GM23338 (cell line): ENCODE results near the gene ANKRD17.

Experiments
- CREB1 ChIP-seq: fragments of 250-450 bp; sonication (Bioruptor Pico); IDR thresholded peaks from 2 replicates; pipeline ENCODE4 v1.5.0; 2020; ENCODE audit warnings: low read depth, mild to moderate bottlenecking, moderate library complexity
- EZH2 ChIP-seq: fragments of 200-600 bp; sonication (generic); IDR thresholded peaks from one replicate; pipeline ENCODE4 v1.8.0; 2017; ENCODE audit warnings: antibody characterized with exemption, mild to moderate bottlenecking, low read depth; ENCODE audit not compliant: unreplicated experiment
- EZH2phosphoT487 ChIP-seq: fragments of 200-600 bp; sonication (generic); IDR thresholded peaks from one replicate; pipeline ENCODE4 v1.8.1; 2018; ENCODE audit warnings: antibody characterized with exemption; ENCODE audit not compliant: unreplicated experiment
- JUNB ChIP-seq: IDR thresholded peaks from one replicate; pipeline ENCODE4 v1.6.1; 2016; ENCODE audit warnings: antibody characterized with exemption; ENCODE audit not compliant: unreplicated experiment
- NANOG ChIP-seq: IDR thresholded peaks from 2 replicates; pipeline ENCODE4 v1.6.1; 2016; ENCODE audit warnings: antibody characterized with exemption, borderline replicate concordance
- POLR2AphosphoS5 ChIP-seq: IDR thresholded peaks from 2 replicates; pipeline ENCODE4 v1.6.1; 2016; ENCODE audit warnings: antibody characterized with exemption, low read depth
- STAT1 ChIP-seq: IDR thresholded peaks from one replicate; pipeline ENCODE4 v1.6.1; 2016; ENCODE audit warnings: antibody characterized with exemption; ENCODE audit not compliant: unreplicated experiment
- ZNF114 ChIP-seq: fragments of 250-450 bp; sonication (Bioruptor Pico); IDR thresholded peaks from 2 replicates; pipeline ENCODE4 v1.5.0; 2020; ENCODE audit warnings: mild to moderate bottlenecking, moderate library complexity
- ZNF331 ChIP-seq: fragments of 250-450 bp; sonication (Bioruptor Pico); IDR thresholded peaks from 2 replicates; pipeline ENCODE4 v1.5.0; 2020; ENCODE audit warnings: low read depth, mild to moderate bottlenecking, moderate library complexity
- TF ChIP-seq, protein P1 (sequence below), 2 experiments: fragments of 200-600 bp in 1 of 2; sonication (generic) in 1 of 2; conservative IDR thresholded peaks; 2 replicates each; pipeline versions ENCODE4 v1.5.1 to v1.6.1; 2016 to 2017; ENCODE audit warnings: antibody characterized with exemption in 2 of 2, low read depth in 2 of 2, mild to moderate bottlenecking in 2 of 2, moderate library complexity in 1 of 2
- TF ChIP-seq, protein P2 (sequence below): IDR thresholded peaks from one replicate; pipeline ENCODE4 v1.6.1; 2018; ENCODE audit warnings: antibody characterized with exemption; ENCODE audit not compliant: unreplicated experiment
- TF ChIP-seq, protein P3 (sequence below): IDR thresholded peaks from 2 replicates; pipeline ENCODE4 v1.6.1; 2016; ENCODE audit warnings: antibody characterized with exemption
- TF ChIP-seq, protein P4 (sequence below): fragments of 250-450 bp; sonication (Bioruptor Pico); IDR thresholded peaks from 2 replicates; pipeline ENCODE4 v1.5.0; 2020; ENCODE audit warnings: mild to moderate bottlenecking, moderate library complexity

DNA sequence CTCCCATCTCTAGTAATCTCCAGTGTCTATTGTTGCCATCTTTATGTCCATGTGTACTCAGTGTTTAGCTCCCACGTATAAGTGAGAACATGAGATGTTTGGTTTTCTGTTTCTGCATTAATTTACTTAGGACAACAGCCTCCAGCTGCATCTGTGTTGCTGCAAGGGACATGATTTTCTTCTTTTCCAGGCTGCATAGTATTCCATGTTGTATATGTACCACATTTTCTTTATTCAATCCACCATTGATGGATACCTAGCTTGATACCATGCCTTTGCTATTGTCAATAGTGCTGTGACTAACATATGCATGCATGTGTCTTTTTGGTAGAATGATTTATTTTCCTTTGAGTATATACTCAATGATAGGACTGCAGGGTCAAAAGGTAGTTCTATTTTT, 18.6 kb upstream of the ANKRD17 start:
- TF ChIP-seq POLR2AphosphoS5 (no peak), EZH2 (no peak), ZNF331 (no peak), EZH2phosphoT487 (no peak), CREB1 (no peak), STAT1 (no peak), NANOG (no peak), JUNB (no peak), ZNF114 (CRISPR knock-in tag) (no peak)
- TF ChIP-seq, protein P1, sequence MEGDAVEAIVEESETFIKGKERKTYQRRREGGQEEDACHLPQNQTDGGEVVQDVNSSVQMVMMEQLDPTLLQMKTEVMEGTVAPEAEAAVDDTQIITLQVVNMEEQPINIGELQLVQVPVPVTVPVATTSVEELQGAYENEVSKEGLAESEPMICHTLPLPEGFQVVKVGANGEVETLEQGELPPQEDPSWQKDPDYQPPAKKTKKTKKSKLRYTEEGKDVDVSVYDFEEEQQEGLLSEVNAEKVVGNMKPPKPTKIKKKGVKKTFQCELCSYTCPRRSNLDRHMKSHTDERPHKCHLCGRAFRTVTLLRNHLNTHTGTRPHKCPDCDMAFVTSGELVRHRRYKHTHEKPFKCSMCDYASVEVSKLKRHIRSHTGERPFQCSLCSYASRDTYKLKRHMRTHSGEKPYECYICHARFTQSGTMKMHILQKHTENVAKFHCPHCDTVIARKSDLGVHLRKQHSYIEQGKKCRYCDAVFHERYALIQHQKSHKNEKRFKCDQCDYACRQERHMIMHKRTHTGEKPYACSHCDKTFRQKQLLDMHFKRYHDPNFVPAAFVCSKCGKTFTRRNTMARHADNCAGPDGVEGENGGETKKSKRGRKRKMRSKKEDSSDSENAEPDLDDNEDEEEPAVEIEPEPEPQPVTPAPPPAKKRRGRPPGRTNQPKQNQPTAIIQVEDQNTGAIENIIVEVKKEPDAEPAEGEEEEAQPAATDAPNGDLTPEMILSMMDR (conservative IDR thresholded peaks at IDR 0.05; ENCODE audit: low read depth in 2 of 2), result no peak
- TF ChIP-seq, protein P2, sequence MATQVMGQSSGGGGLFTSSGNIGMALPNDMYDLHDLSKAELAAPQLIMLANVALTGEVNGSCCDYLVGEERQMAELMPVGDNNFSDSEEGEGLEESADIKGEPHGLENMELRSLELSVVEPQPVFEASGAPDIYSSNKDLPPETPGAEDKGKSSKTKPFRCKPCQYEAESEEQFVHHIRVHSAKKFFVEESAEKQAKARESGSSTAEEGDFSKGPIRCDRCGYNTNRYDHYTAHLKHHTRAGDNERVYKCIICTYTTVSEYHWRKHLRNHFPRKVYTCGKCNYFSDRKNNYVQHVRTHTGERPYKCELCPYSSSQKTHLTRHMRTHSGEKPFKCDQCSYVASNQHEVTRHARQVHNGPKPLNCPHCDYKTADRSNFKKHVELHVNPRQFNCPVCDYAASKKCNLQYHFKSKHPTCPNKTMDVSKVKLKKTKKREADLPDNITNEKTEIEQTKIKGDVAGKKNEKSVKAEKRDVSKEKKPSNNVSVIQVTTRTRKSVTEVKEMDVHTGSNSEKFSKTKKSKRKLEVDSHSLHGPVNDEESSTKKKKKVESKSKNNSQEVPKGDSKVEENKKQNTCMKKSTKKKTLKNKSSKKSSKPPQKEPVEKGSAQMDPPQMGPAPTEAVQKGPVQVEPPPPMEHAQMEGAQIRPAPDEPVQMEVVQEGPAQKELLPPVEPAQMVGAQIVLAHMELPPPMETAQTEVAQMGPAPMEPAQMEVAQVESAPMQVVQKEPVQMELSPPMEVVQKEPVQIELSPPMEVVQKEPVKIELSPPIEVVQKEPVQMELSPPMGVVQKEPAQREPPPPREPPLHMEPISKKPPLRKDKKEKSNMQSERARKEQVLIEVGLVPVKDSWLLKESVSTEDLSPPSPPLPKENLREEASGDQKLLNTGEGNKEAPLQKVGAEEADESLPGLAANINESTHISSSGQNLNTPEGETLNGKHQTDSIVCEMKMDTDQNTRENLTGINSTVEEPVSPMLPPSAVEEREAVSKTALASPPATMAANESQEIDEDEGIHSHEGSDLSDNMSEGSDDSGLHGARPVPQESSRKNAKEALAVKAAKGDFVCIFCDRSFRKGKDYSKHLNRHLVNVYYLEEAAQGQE, result no peak
- TF ChIP-seq, protein P3, sequence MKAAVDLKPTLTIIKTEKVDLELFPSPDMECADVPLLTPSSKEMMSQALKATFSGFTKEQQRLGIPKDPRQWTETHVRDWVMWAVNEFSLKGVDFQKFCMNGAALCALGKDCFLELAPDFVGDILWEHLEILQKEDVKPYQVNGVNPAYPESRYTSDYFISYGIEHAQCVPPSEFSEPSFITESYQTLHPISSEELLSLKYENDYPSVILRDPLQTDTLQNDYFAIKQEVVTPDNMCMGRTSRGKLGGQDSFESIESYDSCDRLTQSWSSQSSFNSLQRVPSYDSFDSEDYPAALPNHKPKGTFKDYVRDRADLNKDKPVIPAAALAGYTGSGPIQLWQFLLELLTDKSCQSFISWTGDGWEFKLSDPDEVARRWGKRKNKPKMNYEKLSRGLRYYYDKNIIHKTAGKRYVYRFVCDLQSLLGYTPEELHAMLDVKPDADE, result no peak
- TF ChIP-seq, protein P4, sequence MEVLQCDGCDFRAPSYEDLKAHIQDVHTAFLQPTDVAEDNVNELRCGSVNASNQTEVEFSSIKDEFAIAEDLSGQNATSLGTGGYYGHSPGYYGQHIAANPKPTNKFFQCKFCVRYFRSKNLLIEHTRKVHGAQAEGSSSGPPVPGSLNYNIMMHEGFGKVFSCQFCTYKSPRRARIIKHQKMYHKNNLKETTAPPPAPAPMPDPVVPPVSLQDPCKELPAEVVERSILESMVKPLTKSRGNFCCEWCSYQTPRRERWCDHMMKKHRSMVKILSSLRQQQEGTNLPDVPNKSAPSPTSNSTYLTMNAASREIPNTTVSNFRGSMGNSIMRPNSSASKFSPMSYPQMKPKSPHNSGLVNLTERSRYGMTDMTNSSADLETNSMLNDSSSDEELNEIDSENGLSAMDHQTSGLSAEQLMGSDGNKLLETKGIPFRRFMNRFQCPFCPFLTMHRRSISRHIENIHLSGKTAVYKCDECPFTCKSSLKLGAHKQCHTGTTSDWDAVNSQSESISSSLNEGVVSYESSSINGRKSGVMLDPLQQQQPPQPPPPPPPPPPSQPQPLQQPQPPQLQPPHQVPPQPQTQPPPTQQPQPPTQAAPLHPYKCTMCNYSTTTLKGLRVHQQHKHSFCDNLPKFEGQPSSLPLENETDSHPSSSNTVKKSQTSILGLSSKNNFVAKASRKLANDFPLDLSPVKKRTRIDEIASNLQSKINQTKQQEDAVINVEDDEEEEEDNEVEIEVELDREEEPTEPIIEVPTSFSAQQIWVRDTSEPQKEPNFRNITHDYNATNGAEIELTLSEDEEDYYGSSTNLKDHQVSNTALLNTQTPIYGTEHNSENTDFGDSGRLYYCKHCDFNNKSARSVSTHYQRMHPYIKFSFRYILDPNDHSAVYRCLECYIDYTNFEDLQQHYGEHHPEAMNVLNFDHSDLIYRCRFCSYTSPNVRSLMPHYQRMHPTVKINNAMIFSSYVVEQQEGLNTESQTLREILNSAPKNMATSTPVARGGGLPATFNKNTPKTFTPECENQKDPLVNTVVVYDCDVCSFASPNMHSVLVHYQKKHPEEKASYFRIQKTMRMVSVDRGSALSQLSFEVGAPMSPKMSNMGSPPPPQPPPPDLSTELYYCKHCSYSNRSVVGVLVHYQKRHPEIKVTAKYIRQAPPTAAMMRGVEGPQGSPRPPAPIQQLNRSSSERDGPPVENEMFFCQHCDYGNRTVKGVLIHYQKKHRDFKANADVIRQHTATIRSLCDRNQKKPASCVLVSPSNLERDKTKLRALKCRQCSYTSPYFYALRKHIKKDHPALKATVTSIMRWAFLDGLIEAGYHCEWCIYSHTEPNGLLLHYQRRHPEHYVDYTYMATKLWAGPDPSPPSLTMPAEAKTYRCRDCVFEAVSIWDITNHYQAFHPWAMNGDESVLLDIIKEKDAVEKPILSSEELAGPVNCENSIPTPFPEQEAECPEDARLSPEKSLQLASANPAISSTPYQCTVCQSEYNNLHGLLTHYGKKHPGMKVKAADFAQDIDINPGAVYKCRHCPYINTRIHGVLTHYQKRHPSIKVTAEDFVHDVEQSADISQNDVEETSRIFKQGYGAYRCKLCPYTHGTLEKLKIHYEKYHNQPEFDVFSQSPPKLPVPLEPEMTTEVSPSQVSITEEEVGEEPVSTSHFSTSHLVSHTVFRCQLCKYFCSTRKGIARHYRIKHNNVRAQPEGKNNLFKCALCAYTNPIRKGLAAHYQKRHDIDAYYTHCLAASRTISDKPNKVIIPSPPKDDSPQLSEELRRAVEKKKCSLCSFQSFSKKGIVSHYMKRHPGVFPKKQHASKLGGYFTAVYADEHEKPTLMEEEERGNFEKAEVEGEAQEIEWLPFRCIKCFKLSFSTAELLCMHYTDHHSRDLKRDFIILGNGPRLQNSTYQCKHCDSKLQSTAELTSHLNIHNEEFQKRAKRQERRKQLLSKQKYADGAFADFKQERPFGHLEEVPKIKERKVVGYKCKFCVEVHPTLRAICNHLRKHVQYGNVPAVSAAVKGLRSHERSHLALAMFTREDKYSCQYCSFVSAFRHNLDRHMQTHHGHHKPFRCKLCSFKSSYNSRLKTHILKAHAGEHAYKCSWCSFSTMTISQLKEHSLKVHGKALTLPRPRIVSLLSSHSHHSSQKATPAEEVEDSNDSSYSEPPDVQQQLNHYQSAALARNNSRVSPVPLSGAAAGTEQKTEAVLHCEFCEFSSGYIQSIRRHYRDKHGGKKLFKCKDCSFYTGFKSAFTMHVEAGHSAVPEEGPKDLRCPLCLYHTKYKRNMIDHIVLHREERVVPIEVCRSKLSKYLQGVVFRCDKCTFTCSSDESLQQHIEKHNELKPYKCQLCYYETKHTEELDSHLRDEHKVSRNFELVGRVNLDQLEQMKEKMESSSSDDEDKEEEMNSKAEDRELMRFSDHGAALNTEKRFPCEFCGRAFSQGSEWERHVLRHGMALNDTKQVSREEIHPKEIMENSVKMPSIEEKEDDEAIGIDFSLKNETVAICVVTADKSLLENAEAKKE (CRISPR knock-in tag), result no peak
